GM12878 (cell line): ENCODE measurements around the gene SHC1. TPM values are rescaled to one million over a fixed set of nuclear protein-coding genes. Genes with fewer than 3 reads are reported as not detected.
A peak's percentile ranks its signal among the peaks of the same experiment; 100 is the strongest.

Experiments
- ATAC-seq: fragments of 200-7000 bp; cut with Tn5 transposase; 3 replicates; pipeline ENCODE4 v1.9.1; 2020; ENCODE audit warnings: mild to moderate bottlenecking, moderate library complexity
- BruUV-seq: library from RNA; stranded (reverse); fragments of 400-500 nt; replicated peaks from 2 replicates; lab custom pipeline; 2021; lab: Mats Ljungman, UMichigan
- CTCF ChIA-PET: fragments of 300-600 bp; sonication (Branson Sonifier 250); formaldehyde crosslinking; extraction: SDS; loops from one replicate; lab custom pipeline; 2021; ENCODE audit warnings: inconsistent platforms; lab: Yijun Ruan, JAX
- POLR2A ChIA-PET: fragments of 350-600 bp; formaldehyde crosslinking; extraction: SDS; loops from one replicate; lab custom pipeline; 2021; ENCODE audit warnings: inconsistent platforms; lab: Charles Lee
- RAD21 ChIA-PET: fragments of 300-600 bp; sonication (Branson Sonifier 250); formaldehyde crosslinking; loops from one replicate; lab custom pipeline; 2023; ENCODE audit warnings: antibody characterized with exemption; ENCODE audit not compliant: unreplicated experiment; lab: Charles Lee
- SMC1A ChIA-PET: fragments of 300-600 bp; sonication (Branson Sonifier 250); formaldehyde crosslinking; loops from one replicate; lab custom pipeline; 2023; ENCODE audit not compliant: unreplicated experiment, uncharacterized antibody; lab: Charles Lee
- DNase-seq: peaks from one replicate; pipeline ENCODE4 v3.0.0-alpha.2; 2011; ENCODE audit warnings: low read depth, low spot score
- FAIRE-seq: peaks from 3 replicates; lab custom pipeline; 2011; peaks lifted over from hg19 to GRCh38; lab: Jason Lieb, UNC
- H2AFZ ChIP-seq: 2 replicates; pipeline ENCODE4 v1.6.0; 2011; ENCODE audit warnings: low read depth, low read length, control low read depth; ENCODE audit not compliant: control insufficient read depth
- H3K27ac ChIP-seq: 2 replicates; pipeline ENCODE4 v1.5.1; 2011; ENCODE audit warnings: control low read depth; ENCODE audit not compliant: control insufficient read depth, insufficient read depth
- H3K27me3 ChIP-seq, 2 experiments: replicated peaks in 1 of 2; 2 replicates each; pipeline versions ENCODE4 v1.6.0 to v1.6.1; 2011; ENCODE audit warnings: low read length in 1 of 2; ENCODE audit not compliant: control insufficient read depth in 2 of 2, insufficient read depth in 2 of 2
- H3K36me3 ChIP-seq, 2 experiments: 2 replicates each; pipeline ENCODE4 v1.5.1; 2011; ENCODE audit warnings: low read length in 1 of 2; ENCODE audit not compliant: control insufficient read depth in 2 of 2, insufficient read depth in 2 of 2
- H3K4me1 ChIP-seq: 2 replicates; pipeline ENCODE4 v1.6.1; 2011; ENCODE audit warnings: mild to moderate bottlenecking, low read length, moderate library complexity, mixed read lengths; ENCODE audit not compliant: control insufficient read depth, insufficient read depth
- H3K4me2 ChIP-seq: 2 replicates; pipeline ENCODE4 v1.6.0; 2011; ENCODE audit warnings: control low read depth; ENCODE audit not compliant: control insufficient read depth, insufficient read depth
- H3K4me3 ChIP-seq: fragments of 200-600 bp; sonication (generic); 2 replicates; pipeline ENCODE4 v1.5.1; 2016
- H3K79me2 ChIP-seq: 2 replicates; pipeline ENCODE4 v1.6.0; 2011; ENCODE audit warnings: low read length; ENCODE audit not compliant: control insufficient read depth, insufficient read depth
- H3K9ac ChIP-seq: 2 replicates; pipeline ENCODE4 v1.8.0; 2011; ENCODE audit warnings: low read length, control low read depth, mixed read lengths; ENCODE audit not compliant: control insufficient read depth, insufficient read depth
- H3K9me3 ChIP-seq: replicated peaks from 3 replicates; pipeline ENCODE4 v1.5.1; 2011; ENCODE audit warnings: mild to moderate bottlenecking, low read length; ENCODE audit not compliant: control insufficient read depth, insufficient read depth
- H4K20me1 ChIP-seq: 2 replicates; pipeline ENCODE4 v1.6.0; 2011; ENCODE audit not compliant: control insufficient read depth, insufficient read depth
- CBX3 ChIP-seq: fragments of 200-600 bp; sonication (generic); IDR thresholded peaks from 2 replicates; pipeline ENCODE4 v1.6.1; 2016; ENCODE audit warnings: low read depth, borderline replicate concordance
- CTCF ChIP-seq, 3 experiments: IDR thresholded peaks in 2 of 3; conservative IDR thresholded peaks in 1 of 3; 2 replicates each; pipeline ENCODE4 v1.5.1; 2011; ENCODE audit warnings: low read depth in 3 of 3, low read length in 3 of 3, mild to moderate bottlenecking in 3 of 3, control low read depth in 2 of 3, moderate library complexity in 2 of 3, inconsistent platforms in 1 of 3, mixed read lengths in 1 of 3; ENCODE audit not compliant: control insufficient read depth in 2 of 3, insufficient read depth in 1 of 3; ENCODE audit errors: extremely low read depth in 1 of 3
- KAT2A ChIP-seq: conservative IDR thresholded peaks from 2 replicates; pipeline ENCODE4 v1.6.1; 2011; ENCODE audit warnings: low read depth, low read length; ENCODE audit not compliant: control insufficient read depth
- LARP7 ChIP-seq: fragments of 450-650 bp; IDR thresholded peaks from 2 replicates; pipeline ENCODE4 v1.6.1; 2017; ENCODE audit warnings: mild to moderate bottlenecking
- MEF2B ChIP-seq: fragments of 450-650 bp; IDR thresholded peaks from 2 replicates; pipeline ENCODE4 v1.6.1; 2018; ENCODE audit warnings: mild to moderate bottlenecking, moderate library complexity; ENCODE audit not compliant: partially characterized antibody, poor library complexity, severe bottlenecking
- MTA2 ChIP-seq: fragments of 450-650 bp; IDR thresholded peaks from 2 replicates; pipeline ENCODE4 v1.6.1; 2016; ENCODE audit warnings: low read depth, mild to moderate bottlenecking, moderate library complexity
- PAX5 ChIP-seq: IDR thresholded peaks from 2 replicates; pipeline ENCODE4 v1.6.1; 2011; ENCODE audit warnings: low read depth, low read length, borderline replicate concordance
- POLR2AphosphoS5 ChIP-seq: IDR thresholded peaks from 2 replicates; pipeline ENCODE4 v1.6.1; 2011; ENCODE audit warnings: mild to moderate bottlenecking, low read length, inconsistent platforms
- RCOR1 ChIP-seq: conservative IDR thresholded peaks from 2 replicates; pipeline ENCODE4 v1.6.1; 2012; ENCODE audit warnings: low read depth, low read length, improper control_type of control experiment
- SMARCA5 ChIP-seq: fragments of 450-650 bp; IDR thresholded peaks from 2 replicates; pipeline ENCODE4 v1.6.1; 2017; ENCODE audit warnings: mild to moderate bottlenecking
- SREBF2 ChIP-seq: IDR thresholded peaks from 2 replicates; pipeline ENCODE4 v1.6.1; 2012; ENCODE audit warnings: mild to moderate bottlenecking, low read length
- USF1 ChIP-seq: IDR thresholded peaks from 2 replicates; pipeline ENCODE4 v1.6.1; 2011; ENCODE audit warnings: borderline replicate concordance, low read depth, mild to moderate bottlenecking, moderate library complexity, mixed read lengths, low read length; ENCODE audit not compliant: insufficient read depth; ENCODE audit errors: extremely low read length
- ZNF274 ChIP-seq: IDR thresholded peaks from one replicate; pipeline ENCODE4 v1.8.0; 2011; ENCODE audit not compliant: insufficient read length, insufficient read depth
- WGBS: methylation state at CpG from one replicate; pipeline ENCODE4 v1.1.6; 2016; ENCODE audit warnings: low lambda C conversion rate; ENCODE audit not compliant: insufficient replicate concordance, insufficient coverage; ENCODE audit errors: missing lambda C conversion rate; 5-methylcytosine and 5-hydroxymethylcytosine counted together
- in situ Hi-C: fragments of 300-500 bp; cut with MboI; formaldehyde crosslinking; loops from 9 replicates; pipeline ENCODE4 v1.14.3; 2018; ENCODE audit warnings: mixed read lengths
- intact Hi-C: fragments of 100-400 bp; cut with micrococcal nuclease; formaldehyde crosslinking; loops from one replicate; pipeline ENCODE4 v1.14.2; 2022; ENCODE audit not compliant: unreplicated experiment
- polyA plus RNA-seq, 11 experiments: library from polyadenylated mRNA; depleted of rRNA in 4 of 11; unstranded in 6 of 11; stranded (reverse) in 5 of 11; fragments of >200 nt; fragmentation: Nextera tagmentation in 4 of 11; fragmentation: Illumina TruSeq in 1 of 11; extraction: Ambion mirVana in 4 of 11; extraction: Trizol in 1 of 11; gene quantifications; 1 replicate in 1 of 11; 2 replicates in 10 of 11; pipeline versions ENCODE4 v1.2.1 to v1.2.3, GENCODE V29; 2011 to 2016; ENCODE audit warnings: inconsistent platforms in 2 of 11, missing spikeins in 2 of 11, low read depth in 1 of 11
- total RNA-seq, 4 experiments: library from RNA; depleted of rRNA in 3 of 4; stranded (reverse); fragments of >200 nt in 3 of 4; fragmentation: Illumina TruSeq in 1 of 4; extraction: Trizol in 1 of 4; gene quantifications; 2 replicates each; pipeline versions ENCODE4 v1.2.1 to v1.2.3, GENCODE V29; 2013 to 2021
- TF ChIP-seq, protein P1 (sequence below): fragments of 450-650 bp; formaldehyde crosslinking; IDR thresholded peaks from 2 replicates; pipeline ENCODE4 v1.5.0; 2022; ENCODE audit warnings: mild to moderate bottlenecking, missing genetic modification characterization
- TF ChIP-seq, protein P2 (sequence below): IDR thresholded peaks from 2 replicates; pipeline ENCODE4 v1.6.1; 2011; ENCODE audit warnings: low read depth, mild to moderate bottlenecking, low read length, moderate library complexity, borderline replicate concordance; ENCODE audit errors: extremely low read depth

The SHC1 gene
- total and polyA plus RNA-seq, 10 of the 15 experiments (the other 5 are each of a cell fraction or from before 2014, with no cell fraction given), result 2.6 to 49.3 (median 25.2) TPM

DNA sequence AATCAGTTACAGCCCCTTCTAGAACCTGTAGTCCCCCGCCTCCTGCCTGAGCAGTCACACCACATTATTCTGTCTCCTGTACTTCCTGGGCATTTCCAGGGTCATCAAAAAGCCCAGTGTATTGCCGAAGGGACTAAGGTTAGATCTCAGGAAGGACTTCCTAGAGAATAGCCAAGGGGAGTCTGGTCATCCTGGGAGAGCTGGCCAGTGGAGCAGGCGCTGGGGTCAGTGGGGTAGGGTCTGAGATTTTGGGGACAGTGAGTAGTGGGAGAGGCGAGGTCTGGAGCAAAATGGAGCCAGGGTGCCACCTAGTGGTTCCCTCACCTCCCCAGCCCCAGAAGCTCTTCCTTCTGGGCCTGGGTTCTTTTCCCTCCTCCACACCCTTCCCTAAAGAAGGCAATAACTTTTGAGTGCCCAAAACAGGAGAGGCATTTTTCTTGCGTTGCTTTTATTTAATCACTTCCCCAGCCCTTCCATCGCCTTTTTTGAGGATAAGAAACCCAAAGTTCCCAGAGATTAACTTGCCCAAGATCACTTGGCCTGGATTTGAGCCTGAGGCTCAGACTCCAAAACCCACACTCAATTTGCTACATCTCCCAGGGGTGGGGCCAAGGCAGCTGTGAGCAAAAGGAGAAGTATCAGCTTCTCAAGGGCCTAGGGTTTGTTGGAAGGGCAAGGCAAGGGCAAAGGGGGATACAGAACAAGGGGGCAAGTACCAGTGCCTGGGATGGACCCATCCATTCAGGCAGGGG lies 26.7 kb downstream of the SHC1 start:
- ATAC-seq, result peak; percentile 37
- Histone ChIP-seq H3K27ac (peak overlapping the region; percentile 100), H2AFZ (no peak overlapping the region), H3K27me3 (no peaks in the 10 kb centered on the region), H3K4me2 (peak overlapping the region; percentile 100), H3K79me2 (peaks cover 37% of the 10 kb centered on the region), H4K20me1 (no peaks in the 10 kb centered on the region), H3K9ac (peak overlapping the region; percentile 98), H3K4me1 (peaks cover 63% of the 10 kb centered on the region), H3K9me3 (no peaks in the 10 kb centered on the region; the same call in 2 of the 3 replicates), H3K36me3 (peaks cover 3 to 6% of the 10 kb centered on the region in 2 experiments; a peak in 3 of 4 replicates), H3K4me3 (peak overlapping the region; percentile 77)
- CTCF ChIA-PET, result interaction anchor here (0.5 to 2.2 kb wide), 21 partner anchors 18 to 317 kb away, joined by 3 to 16 read pairs (median 4); partner anchors contain the start of genes LENEP and PYGO2
- DNase-seq, result no peak
- intact Hi-C loops, result no loop called here
- RAD21 ChIA-PET, result interaction anchor here (0.6 to 2.6 kb wide), 17 partner anchors 8 to 540 kb away, joined by 3 to 13 read pairs (median 4); partner anchors contain the start of genes PMVK, PYGO2 and SHC1
- in situ Hi-C loops, result no loop called here
- WGBS, result 1% methylated on average over 6 of the region's 6 CpGs
- POLR2A ChIA-PET, result interaction anchor here (0.6 to 3.4 kb wide), 12 partner anchors 8 to 1824 kb away, joined by 3 to 19 read pairs (median 4); partner anchors contain the start of genes PMVK, PYGO2, UBE2Q1 and ZBTB7B
- SMC1A ChIA-PET, result interaction anchor here (0.7 to 2.1 kb wide), 14 partner anchors 15 to 464 kb away, joined by 3 to 8 read pairs (median 4); partner anchors contain the start of gene ADAM15
- no TSS peak for BruUV-seq
- FAIRE-seq, result no peak
- TF ChIP-seq SMARCA5 (peak; percentile 82), KAT2A (no peak), CBX3 (no peak), USF1 (no peak), ZNF274 (no peak), MTA2 (peak; percentile 18; the same call in 1 of the 2 replicates), LARP7 (no peak; the same call in 1 of the 2 replicates), RCOR1 (no peak), MEF2B (no peak), POLR2AphosphoS5 (no peak), SREBF2 (no peak), CTCF (IDR thresholded peaks at IDR 0.05 in 2 of 3, conservative IDR thresholded peaks at IDR 0.05 in 1 of 3; ENCODE audit: control insufficient read depth in 2 of 3, extremely low read depth in 1 of 3, insufficient read depth in 1 of 3, low read depth in 3 of 3, low read length in 3 of 3) (peak; percentile 88 to 90 (median 89)), PAX5 (no peak)
- TF ChIP-seq, protein P1, sequence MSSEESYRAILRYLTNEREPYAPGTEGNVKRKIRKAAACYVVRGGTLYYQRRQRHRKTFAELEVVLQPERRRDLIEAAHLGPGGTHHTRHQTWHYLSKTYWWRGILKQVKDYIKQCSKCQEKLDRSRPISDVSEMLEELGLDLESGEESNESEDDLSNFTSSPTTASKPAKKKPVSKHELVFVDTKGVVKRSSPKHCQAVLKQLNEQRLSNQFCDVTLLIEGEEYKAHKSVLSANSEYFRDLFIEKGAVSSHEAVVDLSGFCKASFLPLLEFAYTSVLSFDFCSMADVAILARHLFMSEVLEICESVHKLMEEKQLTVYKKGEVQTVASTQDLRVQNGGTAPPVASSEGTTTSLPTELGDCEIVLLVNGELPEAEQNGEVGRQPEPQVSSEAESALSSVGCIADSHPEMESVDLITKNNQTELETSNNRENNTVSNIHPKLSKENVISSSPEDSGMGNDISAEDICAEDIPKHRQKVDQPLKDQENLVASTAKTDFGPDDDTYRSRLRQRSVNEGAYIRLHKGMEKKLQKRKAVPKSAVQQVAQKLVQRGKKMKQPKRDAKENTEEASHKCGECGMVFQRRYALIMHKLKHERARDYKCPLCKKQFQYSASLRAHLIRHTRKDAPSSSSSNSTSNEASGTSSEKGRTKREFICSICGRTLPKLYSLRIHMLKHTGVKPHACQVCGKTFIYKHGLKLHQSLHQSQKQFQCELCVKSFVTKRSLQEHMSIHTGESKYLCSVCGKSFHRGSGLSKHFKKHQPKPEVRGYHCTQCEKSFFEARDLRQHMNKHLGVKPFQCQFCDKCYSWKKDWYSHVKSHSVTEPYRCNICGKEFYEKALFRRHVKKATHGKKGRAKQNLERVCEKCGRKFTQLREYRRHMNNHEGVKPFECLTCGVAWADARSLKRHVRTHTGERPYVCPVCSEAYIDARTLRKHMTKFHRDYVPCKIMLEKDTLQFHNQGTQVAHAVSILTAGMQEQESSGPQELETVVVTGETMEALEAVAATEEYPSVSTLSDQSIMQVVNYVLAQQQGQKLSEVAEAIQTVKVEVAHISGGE (CRISPR knock-in tag), result no peak
- TF ChIP-seq, protein P2, sequence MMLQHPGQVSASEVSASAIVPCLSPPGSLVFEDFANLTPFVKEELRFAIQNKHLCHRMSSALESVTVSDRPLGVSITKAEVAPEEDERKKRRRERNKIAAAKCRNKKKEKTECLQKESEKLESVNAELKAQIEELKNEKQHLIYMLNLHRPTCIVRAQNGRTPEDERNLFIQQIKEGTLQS, result no peak
